DMS 273 treated with DMSO at 0.1 percent for 48 hours (cell line): ENCODE measurements around the gene CALHM5.

Source experiments
- DNase-seq: peaks from one replicate; lab custom pipeline; 2025; lab: John Stamatoyannopoulos, UW

The CALHM5 gene

DNA sequence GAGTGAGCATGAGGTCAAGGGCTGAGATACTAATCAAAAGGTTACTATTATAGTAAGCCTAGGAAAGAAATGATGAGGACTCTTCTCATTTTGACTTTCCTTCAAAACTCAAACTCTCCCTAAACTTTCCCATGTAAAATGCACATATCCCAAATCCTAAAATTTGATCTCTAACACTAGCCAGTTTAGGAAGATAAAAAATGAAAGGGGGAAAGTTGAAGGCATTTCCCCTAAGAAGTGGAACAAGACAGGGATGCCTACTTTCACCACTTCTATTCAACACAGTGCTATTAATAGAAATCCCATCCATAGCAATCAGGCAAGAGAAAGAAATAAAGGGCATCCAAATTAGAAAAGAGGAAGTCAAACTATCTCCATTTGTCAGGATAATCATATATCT lies 2.9 kb upstream of the CALHM5 start:
- no peak for DNase-seq

DNA sequence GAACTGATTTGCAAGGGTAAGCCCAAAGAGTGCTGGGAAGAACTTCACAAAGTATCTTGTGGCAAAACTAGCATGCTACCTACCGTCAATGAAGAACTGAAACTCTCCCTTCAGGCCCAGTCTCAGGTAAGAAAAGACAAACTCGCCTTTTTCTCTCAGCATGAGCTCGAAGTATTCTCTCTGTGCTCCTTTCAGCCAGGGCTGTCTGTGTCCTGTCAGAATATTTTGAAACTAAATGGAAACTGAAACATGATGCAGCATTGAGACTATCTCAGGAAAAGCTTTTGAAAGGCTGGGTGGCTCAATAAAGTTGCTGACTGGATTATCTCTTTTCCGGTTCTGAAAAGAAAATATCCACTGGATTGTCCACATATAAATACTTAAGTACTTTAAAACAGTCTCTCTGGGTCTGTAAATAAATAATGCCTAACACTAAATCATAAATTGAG lies 696 bp downstream of the CALHM5 start:
- no peak for DNase-seq

DNA sequence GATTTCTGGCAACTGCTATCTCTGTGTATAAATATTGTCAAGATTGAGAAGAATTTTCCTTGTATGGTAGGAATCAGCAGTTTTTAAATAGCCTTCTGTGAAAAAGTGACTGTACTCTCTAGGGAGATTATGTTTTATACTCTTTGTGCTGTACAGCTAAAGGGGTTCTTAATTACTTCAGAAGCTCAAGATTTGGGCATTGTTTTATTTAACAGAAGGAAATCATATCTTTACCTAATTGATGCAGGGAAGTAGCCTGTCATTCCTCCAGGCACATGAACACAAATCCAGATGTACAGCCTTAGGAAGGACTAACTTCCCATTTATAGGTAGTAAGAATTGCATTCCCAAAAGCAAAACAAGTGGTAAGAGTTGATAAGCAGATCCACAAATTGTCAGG lies 1.3 kb downstream of the CALHM5 start:
- DNase-seq: no peak

DNA sequence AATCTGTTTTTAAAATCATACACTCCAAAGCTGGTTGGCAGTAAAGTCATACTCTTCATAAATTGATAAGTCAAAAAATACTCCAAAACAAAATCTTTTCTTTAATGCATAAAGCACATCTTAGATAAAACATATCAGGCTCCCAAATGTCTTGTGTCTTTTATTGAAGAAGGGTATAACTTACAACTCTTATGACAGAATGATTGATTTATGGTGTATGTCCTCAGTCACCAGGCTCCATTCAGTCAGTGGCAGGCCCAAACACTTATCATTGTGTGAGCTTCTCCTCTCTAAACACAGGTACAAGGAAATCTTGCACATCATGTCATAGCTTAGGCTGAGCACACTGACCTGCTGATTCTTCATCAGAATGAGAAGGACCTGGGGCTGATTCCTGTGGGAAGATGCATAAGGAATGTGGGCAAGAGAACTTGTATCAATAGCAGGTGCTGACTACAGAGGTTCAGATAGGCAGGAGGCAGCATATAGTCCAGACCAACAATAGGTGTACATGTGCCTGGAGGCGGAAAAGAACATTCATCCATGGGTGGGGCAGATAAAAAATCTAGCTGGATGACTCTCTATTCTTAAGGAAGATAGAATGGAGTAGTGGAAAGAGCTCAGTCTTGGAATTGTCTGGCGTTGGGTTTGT lies 1.9 kb downstream of the CALHM5 start:
- DNase-seq: no peak

DNA sequence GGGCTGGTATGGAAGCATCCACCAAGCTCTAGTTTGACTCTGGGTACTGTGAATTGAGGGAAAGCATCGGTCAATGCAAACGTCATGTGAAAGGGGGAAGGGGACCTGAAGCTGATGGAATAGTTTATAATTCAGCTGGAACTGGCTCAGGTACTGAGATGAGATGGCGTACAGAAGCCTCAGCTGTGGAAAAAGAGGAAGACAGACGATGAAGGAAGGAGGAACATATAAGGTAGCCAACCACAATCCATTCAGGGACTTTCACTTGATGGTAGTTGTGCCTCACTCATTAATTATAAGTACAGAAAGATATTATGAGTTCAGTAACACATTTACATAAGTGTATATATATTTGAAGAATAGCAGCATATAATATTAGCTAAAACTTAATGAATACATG lies 2.7 kb downstream of the CALHM5 start:
- DNase-seq: no peak

DNA sequence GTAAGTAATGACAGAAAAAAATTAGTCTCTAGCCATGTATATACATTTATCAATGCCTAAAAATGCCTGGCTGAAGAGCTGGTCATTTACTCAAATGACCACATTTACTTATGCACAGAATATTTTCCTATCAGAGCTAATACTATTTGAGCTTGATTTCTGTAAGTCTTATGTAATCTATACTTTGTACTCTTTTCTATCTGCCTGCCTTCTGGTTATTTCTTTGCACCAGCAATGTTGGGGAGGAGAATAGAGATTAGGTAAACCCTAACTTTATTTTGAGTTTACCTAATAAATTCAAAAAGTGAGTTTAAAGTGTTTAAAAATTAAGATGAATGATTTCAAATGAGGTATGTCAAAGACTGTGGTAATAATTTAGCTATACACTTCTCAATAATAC lies 3.7 kb downstream of the CALHM5 start:
- DNase-seq: no peak

DNA sequence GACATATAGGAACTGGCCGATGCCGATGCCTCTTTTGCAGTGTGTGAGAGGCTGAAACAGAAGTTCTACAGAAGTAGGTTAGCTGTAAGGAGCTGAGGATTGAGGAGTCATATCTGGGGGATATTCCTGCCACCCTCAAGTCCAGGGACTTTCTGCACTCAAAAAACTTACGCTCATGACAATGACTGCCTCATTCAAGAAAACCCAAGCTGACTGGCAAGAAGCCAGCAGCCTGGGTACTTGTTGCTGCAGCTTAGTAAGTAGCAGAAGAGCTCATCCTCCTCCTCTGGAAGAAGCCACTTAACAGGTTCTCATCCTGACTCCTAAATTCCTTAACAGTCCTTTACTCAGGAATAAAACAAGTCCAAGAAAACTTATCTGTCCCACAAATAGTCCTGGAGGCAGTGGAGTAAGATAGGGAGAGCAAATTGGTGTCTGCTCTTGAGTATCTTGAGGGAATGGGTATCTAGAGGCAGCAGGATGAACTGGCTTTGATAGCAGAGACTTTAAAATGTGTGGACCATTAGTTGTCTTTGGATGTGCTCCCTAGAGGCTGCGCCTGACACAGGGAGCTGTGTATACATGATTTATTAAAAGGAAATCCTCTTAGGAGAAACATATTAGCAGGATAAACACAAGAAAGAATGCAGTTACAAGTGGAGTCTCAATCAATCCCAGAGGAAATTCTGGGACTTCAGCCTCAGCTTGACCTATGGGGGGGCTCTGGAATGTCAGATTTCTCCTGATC lies 7.4 kb downstream of the CALHM5 start:
- no peak for DNase-seq

DNA sequence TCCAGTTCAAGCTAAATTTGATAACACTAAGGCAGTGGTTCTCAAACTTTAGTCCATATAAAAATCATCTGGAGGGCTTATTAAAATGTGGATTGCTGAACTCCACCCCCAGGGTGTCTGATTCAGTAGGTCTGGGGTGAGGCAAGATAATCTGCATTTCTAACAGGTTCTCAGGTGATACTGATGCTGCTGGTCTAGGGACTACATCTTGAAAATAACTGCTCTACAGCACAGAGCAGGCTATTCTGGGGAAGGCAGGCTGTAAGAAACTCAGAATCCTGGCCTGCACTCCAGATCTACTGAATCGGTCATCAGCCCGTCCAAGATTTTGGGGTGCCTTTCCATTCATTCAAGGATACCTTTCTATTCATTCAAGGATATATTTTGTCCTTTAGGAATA lies 11.5 kb downstream of the CALHM5 start:
- no peak for DNase-seq

DNA sequence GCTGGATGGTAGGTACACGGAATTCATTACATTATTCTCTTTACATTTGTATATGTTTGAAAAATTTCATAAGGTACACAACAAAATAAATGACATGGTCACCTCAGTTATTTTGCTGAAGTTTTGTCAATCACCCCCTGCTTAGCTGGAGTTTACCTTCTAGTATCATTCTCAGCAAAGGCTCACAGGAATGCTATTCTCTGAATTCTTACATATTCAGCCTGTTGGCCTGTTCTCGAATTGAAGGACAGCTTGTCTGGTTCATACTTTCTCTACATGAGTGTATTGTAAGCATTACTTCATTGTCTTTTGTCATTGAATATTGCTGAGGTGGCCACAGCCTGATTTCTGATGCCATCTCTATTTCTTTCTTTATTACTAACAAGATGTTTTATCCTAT lies 12.8 kb downstream of the CALHM5 start:
- DNase-seq: no peak

DNA sequence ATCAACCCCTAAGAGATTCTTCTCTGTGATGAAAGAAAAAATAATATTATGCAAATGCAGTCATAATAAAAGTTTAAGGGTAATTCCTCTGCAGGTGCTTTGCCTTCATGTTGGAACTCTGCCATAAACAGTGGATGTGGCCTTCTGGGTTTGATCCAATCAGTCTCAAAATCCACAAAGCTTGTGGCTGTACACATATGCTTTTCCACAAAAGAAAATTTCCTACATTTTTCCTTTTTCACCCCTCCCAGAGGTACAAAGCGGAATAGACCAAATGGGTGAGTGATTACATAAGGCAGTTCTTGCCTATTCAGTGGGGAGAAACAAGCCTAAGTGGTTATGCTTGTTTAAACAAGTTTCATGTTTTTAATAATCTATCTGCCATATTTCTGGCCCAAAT lies 16.7 kb downstream of the CALHM5 start:
- no peak for DNase-seq

DNA sequence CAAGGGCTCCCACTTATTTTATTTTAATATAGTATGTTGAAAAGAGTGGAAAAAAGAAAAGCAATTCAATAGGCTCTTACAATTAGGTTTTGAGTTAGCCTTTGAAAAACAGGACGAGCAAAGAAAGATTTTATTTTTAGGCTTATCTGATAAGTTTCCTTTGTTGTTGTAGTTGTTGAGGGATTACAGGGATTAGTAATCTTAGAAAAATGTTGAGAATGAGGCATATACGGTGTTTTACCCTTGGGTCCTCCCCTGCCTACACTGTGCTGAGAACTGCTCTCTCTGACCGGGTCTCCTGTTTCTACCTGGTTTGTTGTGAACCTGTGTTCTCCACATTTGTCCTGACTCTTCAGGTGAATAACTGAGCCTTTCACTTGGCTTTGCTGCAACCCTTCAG lies 17.3 kb downstream of the CALHM5 start:
- DNase-seq: no peak

DNA sequence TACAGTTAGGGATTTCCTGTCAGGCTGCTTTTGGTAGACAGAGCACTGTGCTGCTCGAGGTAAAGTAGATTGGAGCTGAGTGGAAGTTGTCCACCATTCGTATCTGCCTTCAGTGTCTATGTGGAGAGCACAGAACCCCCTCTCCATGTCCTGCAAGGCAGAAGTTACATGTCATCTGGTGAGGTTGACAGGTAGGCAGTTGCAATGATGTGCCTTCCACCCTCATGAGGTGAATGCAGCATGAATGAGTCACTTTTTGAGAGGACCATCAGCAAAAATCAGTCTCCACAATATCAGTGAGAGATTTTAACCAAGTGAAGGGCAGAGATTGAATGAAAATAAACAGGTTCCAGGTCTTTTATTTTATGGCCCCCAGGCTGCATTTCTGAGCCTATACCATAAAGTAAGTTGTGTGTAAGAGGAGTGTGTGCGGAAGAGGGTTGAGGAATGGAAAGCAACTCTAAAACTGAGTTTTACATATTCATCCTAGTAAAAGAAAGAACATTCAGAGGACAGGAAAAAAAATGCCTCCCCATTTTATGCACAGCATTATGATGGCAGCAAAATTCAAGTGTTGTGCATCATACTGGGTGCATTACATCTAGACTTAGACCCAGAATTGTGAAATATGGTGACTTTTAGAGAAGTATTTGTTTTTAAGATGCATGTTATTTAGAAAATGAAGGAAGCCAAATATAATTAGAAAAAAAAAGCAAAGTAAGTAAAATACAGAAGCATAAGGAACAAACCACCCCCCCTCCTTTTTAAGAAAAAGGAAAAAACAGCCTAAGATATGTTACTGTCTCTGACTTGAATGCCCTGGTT lies 18.2 kb downstream of the CALHM5 start:
- DNase-seq: no peak

DNA sequence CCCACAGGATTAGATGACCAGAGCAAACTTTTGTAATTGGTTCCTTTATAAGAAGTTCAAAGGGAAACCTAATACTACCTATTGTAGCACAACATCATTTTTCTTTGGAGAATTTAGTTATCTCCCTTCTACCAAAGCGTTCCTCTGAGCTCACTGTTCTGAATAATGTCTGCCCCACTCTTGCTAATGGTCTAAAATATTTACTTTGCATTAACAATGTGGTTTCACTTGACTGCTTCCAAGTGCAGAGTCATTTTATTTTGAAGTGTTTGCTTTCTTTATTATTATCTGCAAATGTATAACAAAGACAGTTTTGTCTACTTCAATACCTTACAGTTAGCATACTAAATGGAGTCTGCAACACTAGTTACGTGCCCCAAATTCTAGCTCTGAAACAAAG lies 19.0 kb downstream of the CALHM5 start:
- no peak for DNase-seq

DNA sequence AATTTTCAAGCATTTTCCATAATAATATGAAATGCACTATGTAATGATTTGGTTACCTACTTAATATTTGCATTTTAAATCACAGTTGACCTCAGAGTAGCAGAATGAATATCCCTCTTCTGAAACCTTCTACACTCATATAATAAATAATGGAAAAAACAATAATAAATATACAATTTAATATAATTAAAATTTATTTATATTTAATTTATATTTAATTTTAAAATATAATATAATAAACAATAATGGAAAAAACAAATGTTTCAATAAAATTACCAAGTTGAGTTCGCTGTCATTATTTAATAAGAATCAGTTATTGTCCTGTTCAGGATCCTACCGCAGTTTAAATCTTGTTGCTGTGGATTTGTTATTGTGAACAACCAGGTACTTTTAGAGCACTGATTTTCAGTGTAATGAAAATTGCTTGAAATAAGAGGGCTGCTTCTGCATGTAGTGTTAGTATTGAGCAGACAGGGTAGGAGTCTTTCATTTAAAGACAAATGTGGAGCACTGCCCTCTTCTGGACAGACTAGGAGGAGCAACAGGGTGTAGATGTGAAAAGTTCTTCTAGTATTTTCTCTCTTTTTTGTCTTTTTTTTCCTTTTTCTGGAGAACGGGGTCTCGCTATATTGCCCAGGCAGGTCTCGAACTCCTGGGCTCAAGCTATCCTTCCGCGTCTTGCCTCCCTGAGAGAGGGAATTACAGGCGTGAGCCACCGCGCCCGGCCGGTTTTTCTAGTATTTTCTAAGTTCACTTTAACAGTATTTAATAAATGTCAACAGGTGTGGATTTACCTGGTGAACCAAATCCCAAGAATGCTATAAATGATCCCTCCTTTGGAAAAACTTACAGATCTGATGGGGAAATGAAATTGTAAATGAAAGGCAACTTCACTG lies 20.5 kb downstream of the CALHM5 start:
- DNase-seq: peak; percentile 31

DNA sequence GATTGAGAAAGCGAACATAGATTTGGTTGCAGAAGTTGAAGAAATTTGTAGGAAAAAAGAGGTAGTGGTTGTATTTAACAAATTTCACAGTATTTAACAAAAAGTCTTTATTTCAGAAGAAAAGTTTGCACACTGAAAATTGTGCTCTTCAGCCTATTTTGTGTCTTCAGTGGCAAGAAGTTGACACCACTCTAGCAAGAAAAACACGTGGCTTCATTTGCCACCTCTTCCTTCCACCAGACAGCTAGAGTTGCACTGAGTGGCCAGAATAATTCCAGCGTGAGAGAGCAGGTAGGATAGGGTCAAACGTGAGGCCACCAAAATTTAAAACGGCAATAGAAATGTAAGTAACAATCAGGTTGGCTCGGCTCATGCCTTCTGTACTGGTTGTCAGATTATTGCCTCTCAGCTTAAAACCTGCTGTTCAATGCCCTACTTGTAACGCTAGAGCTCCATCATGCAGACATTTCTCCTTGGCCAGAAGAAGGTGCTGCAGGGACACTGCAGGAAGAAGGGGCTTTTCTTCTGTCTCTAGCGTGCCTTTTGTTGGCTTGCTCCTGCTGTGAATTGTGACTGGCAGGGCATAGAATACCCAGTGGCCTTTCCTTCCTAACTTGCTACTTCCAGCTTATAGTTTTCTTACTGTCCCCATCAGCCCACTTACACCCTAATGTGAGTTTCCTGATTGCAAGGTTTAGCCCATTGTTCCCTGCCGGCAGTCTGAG lies 22.0 kb downstream of the CALHM5 start:
- no peak for DNase-seq

DNA sequence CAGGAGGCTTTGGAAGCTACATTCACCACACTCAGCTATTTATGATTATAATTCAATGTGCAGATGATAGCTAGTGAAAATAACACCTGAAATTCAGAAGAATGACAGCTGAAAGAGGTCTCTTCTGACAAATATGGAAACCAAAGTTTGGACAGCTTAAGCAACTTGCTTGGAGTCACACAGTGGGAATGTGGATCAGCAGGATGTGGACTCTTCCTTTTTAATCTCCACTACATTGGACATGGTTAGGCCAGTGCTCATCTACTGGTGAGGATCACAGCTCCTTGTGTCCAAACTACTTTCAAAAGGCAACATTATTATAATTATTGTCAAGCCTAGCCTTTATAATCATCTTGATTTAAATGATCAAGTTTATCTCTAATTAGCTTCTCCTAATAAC lies 23.7 kb downstream of the CALHM5 start:
- no peak for DNase-seq

DNA sequence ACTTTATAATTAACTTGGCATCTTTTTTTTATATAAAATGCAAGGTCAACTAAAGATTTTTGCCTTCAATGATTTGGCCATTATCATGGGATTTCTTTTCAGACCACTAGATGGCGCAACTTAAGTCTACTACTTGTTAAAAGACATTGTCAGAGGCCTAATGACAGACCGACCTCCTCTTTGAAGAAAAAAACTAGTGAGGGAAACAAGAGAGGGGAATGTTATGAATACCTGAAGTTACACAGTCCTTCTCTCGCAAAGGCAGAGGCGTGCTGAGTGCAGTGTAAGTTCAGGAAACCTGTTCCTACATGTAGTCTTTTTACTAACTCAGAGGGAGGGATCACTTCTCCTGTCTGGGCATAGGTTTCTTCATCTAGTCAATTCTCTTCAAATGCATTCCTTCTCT lies 24.8 kb downstream of the CALHM5 start:
- peak; percentile 5 for DNase-seq

DNA sequence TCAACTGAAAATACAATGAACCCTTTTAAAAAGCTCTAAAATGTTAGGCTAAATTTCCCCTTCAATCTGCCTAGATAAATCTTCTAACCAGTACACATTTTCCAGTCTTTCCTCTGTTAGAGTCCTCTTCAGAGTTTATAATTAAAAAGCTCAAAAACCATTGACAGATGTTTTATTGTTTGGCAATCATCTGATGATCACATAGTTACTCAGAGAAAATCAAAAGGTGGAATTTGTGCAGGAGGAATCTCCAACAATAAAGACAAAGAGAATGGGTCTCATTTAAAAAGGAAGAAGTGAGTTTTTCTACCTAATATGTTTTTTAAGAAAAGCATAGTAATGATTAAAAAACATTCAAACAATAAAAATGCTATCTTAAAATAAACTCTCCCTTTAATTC lies 31.0 kb downstream of the CALHM5 start:
- DNase-seq: no peak

DNA sequence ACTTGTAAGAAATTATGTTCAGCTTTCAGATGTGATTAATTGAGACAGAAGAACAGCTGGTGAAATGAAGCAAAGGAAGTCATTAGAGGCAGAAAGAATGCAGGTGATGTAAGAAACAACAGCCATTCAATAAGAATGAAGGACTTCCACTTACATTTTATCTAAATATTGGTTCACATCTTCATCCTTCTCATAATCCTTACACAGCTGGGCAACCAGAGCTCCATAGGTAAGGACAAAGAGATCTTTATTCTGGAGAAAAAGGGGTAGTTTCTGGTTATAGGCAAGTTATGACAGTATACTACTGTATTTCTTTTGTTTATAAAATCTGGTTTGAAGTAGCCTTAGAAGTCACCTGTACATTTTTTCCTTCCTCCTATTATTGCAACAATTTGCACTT lies 31.7 kb downstream of the CALHM5 start:
- no peak for DNase-seq

DNA sequence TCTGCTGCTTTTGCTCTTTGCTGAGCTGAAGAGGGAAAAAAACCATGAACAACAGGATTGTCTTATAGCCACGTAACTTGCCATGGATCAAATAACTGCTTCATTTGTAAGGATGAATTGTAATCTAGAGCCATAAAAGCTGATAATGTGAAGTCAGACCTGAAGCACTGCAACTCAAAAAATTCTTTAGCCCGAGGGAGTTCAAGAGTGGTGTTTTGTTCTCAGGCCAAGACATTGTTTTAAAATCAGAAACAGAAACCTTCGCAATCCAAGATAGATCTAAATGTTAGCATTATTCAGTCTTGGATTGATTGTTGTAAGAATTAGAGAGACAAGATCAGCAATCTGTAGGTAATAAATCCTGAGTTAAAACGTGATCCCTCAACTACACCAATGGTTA lies 34.2 kb downstream of the CALHM5 start, which contains the start of gene TRAPPC3L:
Gene TRAPPC3L (minus strand): TSS at position 34 of the 400 bp plus-strand sequence. CDS start 170 bp downstream, outside the sequence.
- DNase-seq: no peak

DNA sequence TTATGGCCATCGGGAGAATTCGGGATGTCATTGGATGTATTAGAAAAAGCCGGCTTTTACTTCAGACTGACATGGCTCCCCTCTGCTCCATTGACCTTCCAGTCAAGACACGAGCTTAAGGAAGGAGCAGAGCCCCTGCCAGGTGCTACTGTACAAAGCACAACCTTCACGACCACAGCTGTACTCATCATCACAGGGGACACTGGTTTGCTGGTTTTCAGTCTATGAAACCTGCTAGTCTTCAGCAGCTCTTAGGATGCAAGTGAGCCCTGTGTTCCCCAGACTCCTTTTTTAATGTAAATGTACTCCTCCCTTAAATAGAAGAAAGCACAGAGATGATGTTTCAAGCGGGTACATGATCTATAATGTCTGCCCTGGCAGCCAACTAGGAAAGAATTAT lies 35.9 kb downstream of the CALHM5 start:
- no peak for DNase-seq
